ENCODE measurements around the gene AJUBA.

GRCh38 chr14:22955702-22956569 is 26.4 kb downstream of the AJUBA start:
- TF ChIP-seq CTCF (IDR thresholded peaks at IDR 0.05; ENCODE audit: low read depth, low read length): no peak
- no peak for TF ChIP-seq EZH2phosphoT487 (IDR thresholded peaks at IDR 0.05; ENCODE audit: low read depth)
